Mesodermal cell (in vitro differentiated cells): Measurements from ENCODE around the gene TDRKH.

Source experiments
- H3K27ac ChIP-seq: 2 replicates; pipeline ENCODE4 v1.7.0; 2013; ENCODE audit warnings: mild to moderate bottlenecking, low read depth, low read length, moderate library complexity; ENCODE audit not compliant: severe bottlenecking
- H3K36me3 ChIP-seq: 2 replicates; pipeline ENCODE4 v1.7.1; 2013; ENCODE audit warnings: mild to moderate bottlenecking, low read length, moderate library complexity; ENCODE audit not compliant: control insufficient read depth, insufficient read depth
- H3K4me1 ChIP-seq: one replicate; pipeline ENCODE4 v1.7.1; 2013; ENCODE audit warnings: mild to moderate bottlenecking, low read length; ENCODE audit not compliant: insufficient read depth, control insufficient read depth, poor library complexity, severe bottlenecking
- H3K4me3 ChIP-seq: 2 replicates; pipeline ENCODE4 v1.7.0; 2013; ENCODE audit warnings: low read length, control low read depth, mild to moderate bottlenecking; ENCODE audit not compliant: insufficient read depth, poor library complexity, severe bottlenecking; ENCODE audit errors: extremely low read depth
- H3K9me3 ChIP-seq: 2 replicates; pipeline ENCODE4 v1.7.1; 2013; ENCODE audit warnings: mild to moderate bottlenecking, low read length, moderate library complexity; ENCODE audit not compliant: control insufficient read depth
- WGBS, 2 experiments: methylation state at CpG; one replicate each; pipeline ENCODE4 v1.1.5; 2013; ENCODE audit warnings: missing lambda C conversion rate in 2 of 2; ENCODE audit not compliant: insufficient coverage in 2 of 2; 5-methylcytosine and 5-hydroxymethylcytosine counted together

The TDRKH gene

GRCh38 chr1:151832318-151832980 lies 42.1 kb upstream of the TDRKH start:
- Histone ChIP-seq H3K9me3 (no peaks in the 10 kb centered on the region), H3K36me3 (no peaks in the 10 kb centered on the region), H3K4me1 (peaks cover 29% of the 10 kb centered on the region), H3K27ac (no peak overlapping the region), H3K4me3 (no peak overlapping the region)
- WGBS, 2 experiments = 76 to 90% methylated on average over 4 to 6 of the region's 10 CpGs

GRCh38 chr1:151831605-151832004 lies 41.3 kb upstream of the TDRKH start, which contains the start of gene RORC:
TSS of gene RORC (minus strand) at chr1:151831802. CDS start at chr1:151831764, 38 bp downstream.
- no peak within 1 kb of the TSS for H3K4me3 ChIP-seq
- 89 to 95% methylated on average over 4 to 5 of the region's 5 CpGs for WGBS, 2 experiments
- no peak within 1 kb of the TSS for H3K27ac ChIP-seq
- H3K4me1 ChIP-seq = peaks cover 22% of the 10 kb centered on the region
- H3K36me3 ChIP-seq = no peaks in the 10 kb centered on the region
- no peaks in the 10 kb centered on the region for H3K9me3 ChIP-seq

- Histone ChIP-seq H3K4me3 (no peak overlapping the region), H3K9me3 (no peaks in the 10 kb centered on the region), H3K36me3 (no peaks in the 10 kb centered on the region), H3K4me1 (peaks cover 19% of the 10 kb centered on the region), H3K27ac (no peak overlapping the region)
- WGBS, 2 experiments = 85 to 94% methylated on average over 4 of the region's 4 CpGs
Observed at GRCh38 chr1:151831256-151831591, 40.9 kb upstream of the TDRKH start.

GRCh38 chr1:151830055-151830454 lies 39.8 kb upstream of the TDRKH start:
- Histone ChIP-seq H3K4me1 (peaks cover 23% of the 10 kb centered on the region), H3K36me3 (no peaks in the 10 kb centered on the region), H3K9me3 (no peaks in the 10 kb centered on the region), H3K27ac (no peak overlapping the region), H3K4me3 (no peak overlapping the region)
- 20 to 70% methylated on average over 1 to 2 of the region's 6 CpGs for WGBS, 2 experiments

- WGBS, 2 experiments = 31 to 33% methylated on average over 1 to 3 of the region's 4 CpGs
- H3K9me3 ChIP-seq = no peaks in the 10 kb centered on the region
- no peak overlapping the region for H3K27ac ChIP-seq
- H3K4me3 ChIP-seq = no peak overlapping the region
- H3K36me3 ChIP-seq = no peaks in the 10 kb centered on the region
- H3K4me1 ChIP-seq = peaks cover 23% of the 10 kb centered on the region
Observed at GRCh38 chr1:151829352-151830046, 39.2 kb upstream of the TDRKH start.

- H3K4me3 ChIP-seq = no peak overlapping the region
- WGBS, 2 experiments = 0 to 4% methylated on average over 8 of the region's 12 CpGs
- H3K27ac ChIP-seq = no peak overlapping the region
- H3K36me3 ChIP-seq = no peaks in the 10 kb centered on the region
- H3K9me3 ChIP-seq = no peaks in the 10 kb centered on the region
- peaks cover 23% of the 10 kb centered on the region for H3K4me1 ChIP-seq
Observed at GRCh38 chr1:151828921-151829320, 38.6 kb upstream of the TDRKH start.

- WGBS, 2 experiments = 64 to 78% methylated on average over 5 to 7 of the region's 9 CpGs
- H3K36me3 ChIP-seq = no peaks in the 10 kb centered on the region
- peaks cover 23% of the 10 kb centered on the region for H3K4me1 ChIP-seq
- no peak overlapping the region for H3K4me3 ChIP-seq
- no peak overlapping the region for H3K27ac ChIP-seq
- H3K9me3 ChIP-seq = no peaks in the 10 kb centered on the region
Observed at GRCh38 chr1:151827853-151828252, 37.6 kb upstream of the TDRKH start.

- H3K9me3 ChIP-seq = no peaks in the 10 kb centered on the region
- peaks cover 30% of the 10 kb centered on the region for H3K4me1 ChIP-seq
- no peaks in the 10 kb centered on the region for H3K36me3 ChIP-seq
- WGBS, 2 experiments = 42 to 47% methylated on average over 11 of the region's 21 CpGs
- H3K4me3 ChIP-seq = no peak overlapping the region
- H3K27ac ChIP-seq = no peak overlapping the region
Observed at GRCh38 chr1:151825751-151826660, 35.7 kb upstream of the TDRKH start.

- no peaks in the 10 kb centered on the region for H3K9me3 ChIP-seq
- WGBS, 2 experiments = 72 to 83% methylated on average over 6 to 9 of the region's 9 CpGs
Observed at GRCh38 chr1:151825204-151825603, 34.9 kb upstream of the TDRKH start.

GRCh38 chr1:151823175-151823574 lies 32.9 kb upstream of the TDRKH start:
- WGBS, 2 experiments = 79 to 89% methylated on average over 7 to 8 of the region's 8 CpGs
- no peaks in the 10 kb centered on the region for H3K36me3 ChIP-seq
- no peak overlapping the region for H3K27ac ChIP-seq
- H3K4me1 ChIP-seq = peaks cover 15% of the 10 kb centered on the region
- no peak overlapping the region for H3K4me3 ChIP-seq
- H3K9me3 ChIP-seq = no peaks in the 10 kb centered on the region

More at GRCh38 chr1:151825204-151825603, 34.9 kb upstream of the TDRKH start:
- H3K4me1 ChIP-seq = peaks cover 30% of the 10 kb centered on the region
- no peak overlapping the region for H3K27ac ChIP-seq
- H3K36me3 ChIP-seq = no peaks in the 10 kb centered on the region
- no peak overlapping the region for H3K4me3 ChIP-seq
